ENCODE measurements around the gene ZDHHC1. TPM values are rescaled to one million over a fixed set of nuclear protein-coding genes. Genes with fewer than 3 reads are reported as not detected.

The ZDHHC1 gene
- total and polyA plus RNA-seq, 2 of the 13 experiments (the other 11 are each of a cell fraction or from before 2014, with no cell fraction given) = 0.51 to 1.1 TPM

DNA sequence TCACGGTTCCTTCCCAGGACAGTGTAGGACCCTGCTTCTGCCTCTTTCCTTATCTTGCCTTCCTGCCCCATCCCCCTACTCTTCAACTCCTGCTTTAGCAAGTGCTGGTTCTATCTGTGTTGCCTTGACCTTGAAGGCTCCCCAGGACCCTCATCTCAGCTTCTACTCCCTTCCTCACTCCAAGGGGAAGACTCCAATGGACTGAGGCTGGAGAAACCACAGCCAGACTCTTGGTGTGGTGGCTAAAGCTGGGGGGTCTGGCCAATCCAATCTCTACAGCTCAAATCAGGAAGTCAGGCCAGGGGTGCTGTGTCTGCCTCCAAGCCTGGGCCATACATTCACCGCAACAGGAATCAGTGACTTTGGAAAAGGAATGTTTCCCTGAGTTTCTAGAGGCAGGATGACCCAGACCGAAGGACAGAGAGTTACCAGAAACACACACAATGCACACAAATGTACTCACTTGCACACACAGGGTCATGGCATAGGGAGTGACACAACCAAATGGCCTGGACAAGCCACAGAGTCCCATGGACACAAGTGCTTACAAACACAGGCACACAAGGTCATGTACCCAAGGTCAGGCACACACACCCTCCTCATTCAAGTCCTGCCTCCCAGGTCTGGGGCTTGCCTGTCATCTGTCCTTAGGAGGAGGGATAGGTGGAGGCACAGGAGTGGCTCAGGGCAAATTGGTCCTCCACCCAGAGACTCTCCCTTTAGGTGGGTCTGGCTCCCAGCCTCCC is 12.9 kb upstream of the ZDHHC1 start (continued):
- TF ChIP-seq, protein P1, sequence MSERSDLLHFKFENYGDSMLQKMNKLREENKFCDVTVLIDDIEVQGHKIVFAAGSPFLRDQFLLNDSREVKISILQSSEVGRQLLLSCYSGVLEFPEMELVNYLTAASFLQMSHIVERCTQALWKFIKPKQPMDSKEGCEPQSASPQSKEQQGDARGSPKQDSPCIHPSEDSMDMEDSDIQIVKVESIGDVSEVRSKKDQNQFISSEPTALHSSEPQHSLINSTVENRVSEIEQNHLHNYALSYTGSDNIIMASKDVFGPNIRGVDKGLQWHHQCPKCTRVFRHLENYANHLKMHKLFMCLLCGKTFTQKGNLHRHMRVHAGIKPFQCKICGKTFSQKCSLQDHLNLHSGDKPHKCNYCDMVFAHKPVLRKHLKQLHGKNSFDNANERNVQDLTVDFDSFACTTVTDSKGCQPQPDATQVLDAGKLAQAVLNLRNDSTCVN (CRISPR knock-in tag; IDR thresholded peaks at IDR 0.05; ENCODE audit: borderline replicate concordance) = no peak
- no peak for TF ChIP-seq ONECUT2 (CRISPR knock-in tag; IDR thresholded peaks at IDR 0.05)
- TF ChIP-seq ZNF841 (CRISPR knock-in tag; IDR thresholded peaks at IDR 0.05; ENCODE audit: borderline replicate concordance) = no peak
- TF ChIP-seq ZNF337 (CRISPR knock-in tag; IDR thresholded peaks at IDR 0.05; ENCODE audit: borderline replicate concordance, low read depth) = no peak
- TF ChIP-seq LBX2 (CRISPR knock-in tag; IDR thresholded peaks at IDR 0.05; ENCODE audit: borderline replicate concordance) = no peak
- TF ChIP-seq ISL2 (CRISPR knock-in tag; IDR thresholded peaks at IDR 0.05) = no peak
- no peak for TF ChIP-seq ZBTB8A (CRISPR knock-in tag; IDR thresholded peaks at IDR 0.05; ENCODE audit: borderline replicate concordance, low read depth)
- TF ChIP-seq ZNF235 (CRISPR knock-in tag; IDR thresholded peaks at IDR 0.05; ENCODE audit: borderline replicate concordance) = no peak
- TF ChIP-seq ZSCAN30 (CRISPR knock-in tag; IDR thresholded peaks at IDR 0.05) = no peak
- TF ChIP-seq ZNF713 (CRISPR knock-in tag; IDR thresholded peaks at IDR 0.05) = no peak
- TF ChIP-seq, protein P2, sequence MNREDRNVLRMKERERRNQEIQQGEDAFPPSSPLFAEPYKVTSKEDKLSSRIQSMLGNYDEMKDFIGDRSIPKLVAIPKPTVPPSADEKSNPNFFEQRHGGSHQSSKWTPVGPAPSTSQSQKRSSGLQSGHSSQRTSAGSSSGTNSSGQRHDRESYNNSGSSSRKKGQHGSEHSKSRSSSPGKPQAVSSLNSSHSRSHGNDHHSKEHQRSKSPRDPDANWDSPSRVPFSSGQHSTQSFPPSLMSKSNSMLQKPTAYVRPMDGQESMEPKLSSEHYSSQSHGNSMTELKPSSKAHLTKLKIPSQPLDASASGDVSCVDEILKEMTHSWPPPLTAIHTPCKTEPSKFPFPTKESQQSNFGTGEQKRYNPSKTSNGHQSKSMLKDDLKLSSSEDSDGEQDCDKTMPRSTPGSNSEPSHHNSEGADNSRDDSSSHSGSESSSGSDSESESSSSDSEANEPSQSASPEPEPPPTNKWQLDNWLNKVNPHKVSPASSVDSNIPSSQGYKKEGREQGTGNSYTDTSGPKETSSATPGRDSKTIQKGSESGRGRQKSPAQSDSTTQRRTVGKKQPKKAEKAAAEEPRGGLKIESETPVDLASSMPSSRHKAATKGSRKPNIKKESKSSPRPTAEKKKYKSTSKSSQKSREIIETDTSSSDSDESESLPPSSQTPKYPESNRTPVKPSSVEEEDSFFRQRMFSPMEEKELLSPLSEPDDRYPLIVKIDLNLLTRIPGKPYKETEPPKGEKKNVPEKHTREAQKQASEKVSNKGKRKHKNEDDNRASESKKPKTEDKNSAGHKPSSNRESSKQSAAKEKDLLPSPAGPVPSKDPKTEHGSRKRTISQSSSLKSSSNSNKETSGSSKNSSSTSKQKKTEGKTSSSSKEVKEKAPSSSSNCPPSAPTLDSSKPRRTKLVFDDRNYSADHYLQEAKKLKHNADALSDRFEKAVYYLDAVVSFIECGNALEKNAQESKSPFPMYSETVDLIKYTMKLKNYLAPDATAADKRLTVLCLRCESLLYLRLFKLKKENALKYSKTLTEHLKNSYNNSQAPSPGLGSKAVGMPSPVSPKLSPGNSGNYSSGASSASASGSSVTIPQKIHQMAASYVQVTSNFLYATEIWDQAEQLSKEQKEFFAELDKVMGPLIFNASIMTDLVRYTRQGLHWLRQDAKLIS (CRISPR knock-in tag; IDR thresholded peaks at IDR 0.05) = no peak
- no peak for TF ChIP-seq GABPA (IDR thresholded peaks at IDR 0.05; ENCODE audit: low read depth, low read length)
- TF ChIP-seq GABPA (CRISPR knock-in tag; IDR thresholded peaks at IDR 0.05; ENCODE audit: low read depth) = no peak
- no peak for TF ChIP-seq FOXA1 (IDR thresholded peaks at IDR 0.05)
- no peak for TF ChIP-seq FOXA1 (CRISPR knock-in tag; IDR thresholded peaks at IDR 0.05)
- no peak for TF ChIP-seq NCOA5 (CRISPR knock-in tag; IDR thresholded peaks at IDR 0.05)
- no peak for TF ChIP-seq ZNF672 (CRISPR knock-in tag; IDR thresholded peaks at IDR 0.05)
- TF ChIP-seq, protein P3, sequence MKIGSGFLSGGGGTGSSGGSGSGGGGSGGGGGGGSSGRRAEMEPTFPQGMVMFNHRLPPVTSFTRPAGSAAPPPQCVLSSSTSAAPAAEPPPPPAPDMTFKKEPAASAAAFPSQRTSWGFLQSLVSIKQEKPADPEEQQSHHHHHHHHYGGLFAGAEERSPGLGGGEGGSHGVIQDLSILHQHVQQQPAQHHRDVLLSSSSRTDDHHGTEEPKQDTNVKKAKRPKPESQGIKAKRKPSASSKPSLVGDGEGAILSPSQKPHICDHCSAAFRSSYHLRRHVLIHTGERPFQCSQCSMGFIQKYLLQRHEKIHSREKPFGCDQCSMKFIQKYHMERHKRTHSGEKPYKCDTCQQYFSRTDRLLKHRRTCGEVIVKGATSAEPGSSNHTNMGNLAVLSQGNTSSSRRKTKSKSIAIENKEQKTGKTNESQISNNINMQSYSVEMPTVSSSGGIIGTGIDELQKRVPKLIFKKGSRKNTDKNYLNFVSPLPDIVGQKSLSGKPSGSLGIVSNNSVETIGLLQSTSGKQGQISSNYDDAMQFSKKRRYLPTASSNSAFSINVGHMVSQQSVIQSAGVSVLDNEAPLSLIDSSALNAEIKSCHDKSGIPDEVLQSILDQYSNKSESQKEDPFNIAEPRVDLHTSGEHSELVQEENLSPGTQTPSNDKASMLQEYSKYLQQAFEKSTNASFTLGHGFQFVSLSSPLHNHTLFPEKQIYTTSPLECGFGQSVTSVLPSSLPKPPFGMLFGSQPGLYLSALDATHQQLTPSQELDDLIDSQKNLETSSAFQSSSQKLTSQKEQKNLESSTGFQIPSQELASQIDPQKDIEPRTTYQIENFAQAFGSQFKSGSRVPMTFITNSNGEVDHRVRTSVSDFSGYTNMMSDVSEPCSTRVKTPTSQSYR (CRISPR knock-in tag; IDR thresholded peaks at IDR 0.05; ENCODE audit: borderline replicate concordance) = peak; percentile 52; the same call in 1 of the 2 replicates
- TF ChIP-seq, protein P4, sequence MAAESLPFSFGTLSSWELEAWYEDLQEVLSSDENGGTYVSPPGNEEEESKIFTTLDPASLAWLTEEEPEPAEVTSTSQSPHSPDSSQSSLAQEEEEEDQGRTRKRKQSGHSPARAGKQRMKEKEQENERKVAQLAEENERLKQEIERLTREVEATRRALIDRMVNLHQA (CRISPR knock-in tag; IDR thresholded peaks at IDR 0.05) = no peak
- no peak for TF ChIP-seq ZNF333 (CRISPR knock-in tag; IDR thresholded peaks at IDR 0.05; ENCODE audit: borderline replicate concordance)
- TF ChIP-seq HMGA1 (CRISPR knock-in tag; conservative IDR thresholded peaks at IDR 0.05) = no peak

All from HepG2 (cell line).